Measurements from ENCODE around the gene SHC2.
"Not testable (repeated sequence)": the region's sequence is repeated elsewhere in the genome, so short reads cannot be mapped to it uniquely, and the experiment has no call there.

SHC2 gene

DNA sequence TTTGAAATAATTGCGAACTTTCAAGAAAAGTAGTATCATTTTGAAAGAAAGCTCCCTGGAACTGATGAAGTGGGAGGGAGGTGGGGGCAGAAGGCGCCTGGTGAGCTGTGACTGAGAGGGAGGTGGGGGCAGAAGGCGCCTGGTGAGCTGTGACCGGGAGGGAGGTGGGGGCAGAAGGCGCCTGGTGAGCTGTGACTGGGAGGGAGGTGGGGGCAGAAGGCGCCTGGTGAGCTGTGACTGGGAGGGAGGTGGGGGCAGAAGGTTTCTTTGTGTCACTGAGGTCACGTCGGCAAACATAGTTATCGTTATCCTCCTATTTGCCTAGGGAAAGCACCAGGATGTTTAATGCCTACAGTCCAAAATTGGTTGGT lies 76.0 kb downstream of the SHC2 start:
- DNase-seq (ENCODE audit: low spot score) = no peak
- in situ Hi-C loops (cut with MboI; ENCODE audit: low pct_unique_long_range_greater_than_20kb, low sequenced_read_pairs, unreplicated experiment) = no loop called here
- TF ChIP-seq, protein P1, sequence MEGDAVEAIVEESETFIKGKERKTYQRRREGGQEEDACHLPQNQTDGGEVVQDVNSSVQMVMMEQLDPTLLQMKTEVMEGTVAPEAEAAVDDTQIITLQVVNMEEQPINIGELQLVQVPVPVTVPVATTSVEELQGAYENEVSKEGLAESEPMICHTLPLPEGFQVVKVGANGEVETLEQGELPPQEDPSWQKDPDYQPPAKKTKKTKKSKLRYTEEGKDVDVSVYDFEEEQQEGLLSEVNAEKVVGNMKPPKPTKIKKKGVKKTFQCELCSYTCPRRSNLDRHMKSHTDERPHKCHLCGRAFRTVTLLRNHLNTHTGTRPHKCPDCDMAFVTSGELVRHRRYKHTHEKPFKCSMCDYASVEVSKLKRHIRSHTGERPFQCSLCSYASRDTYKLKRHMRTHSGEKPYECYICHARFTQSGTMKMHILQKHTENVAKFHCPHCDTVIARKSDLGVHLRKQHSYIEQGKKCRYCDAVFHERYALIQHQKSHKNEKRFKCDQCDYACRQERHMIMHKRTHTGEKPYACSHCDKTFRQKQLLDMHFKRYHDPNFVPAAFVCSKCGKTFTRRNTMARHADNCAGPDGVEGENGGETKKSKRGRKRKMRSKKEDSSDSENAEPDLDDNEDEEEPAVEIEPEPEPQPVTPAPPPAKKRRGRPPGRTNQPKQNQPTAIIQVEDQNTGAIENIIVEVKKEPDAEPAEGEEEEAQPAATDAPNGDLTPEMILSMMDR (IDR thresholded peaks at IDR 0.05; ENCODE audit: extremely low read depth, insufficient read depth, missing control alignments) = no peak

DNA sequence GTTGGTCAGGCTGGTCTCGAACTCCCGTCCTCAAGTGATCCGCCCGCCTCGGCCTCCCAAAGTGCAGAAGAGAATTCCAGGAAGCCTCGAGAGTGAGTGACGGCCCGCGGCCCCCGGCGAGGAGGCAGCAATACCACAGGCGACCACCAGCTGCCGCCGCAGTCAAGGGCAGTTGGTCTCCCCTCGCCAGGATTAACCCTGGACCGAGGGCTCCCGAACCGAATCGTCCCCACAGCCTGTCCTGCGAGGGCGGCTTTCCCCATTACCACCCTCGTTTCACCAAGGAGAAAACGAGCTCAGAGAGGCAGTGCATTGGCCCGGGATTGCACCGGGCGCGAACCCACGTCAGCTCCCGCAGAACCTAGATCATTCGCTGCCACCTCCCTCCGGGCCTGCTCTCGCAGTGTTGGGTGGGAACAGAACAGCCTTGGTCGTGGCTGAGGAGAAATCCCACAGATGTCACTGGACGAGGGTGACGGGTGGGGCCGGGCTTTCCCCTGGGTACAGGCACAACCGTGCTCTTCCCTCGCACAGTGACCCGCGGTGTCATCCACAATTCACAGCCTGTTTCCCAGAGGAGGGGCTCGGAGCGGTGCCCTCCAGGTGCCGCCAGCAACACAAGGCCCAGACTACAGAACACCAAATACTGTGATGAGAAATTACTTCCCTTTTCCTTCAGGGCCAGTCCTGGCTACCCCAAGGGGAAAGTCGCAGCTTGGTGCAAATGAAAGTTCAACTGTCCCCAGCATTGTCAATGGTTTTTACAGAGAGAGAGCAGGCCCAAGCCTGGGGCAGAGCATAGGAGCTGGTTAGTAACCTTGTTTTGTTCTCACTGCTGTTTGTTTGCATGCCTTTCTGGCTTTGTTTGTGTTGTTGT lies 76.7 kb downstream of the SHC2 start:
- in situ Hi-C loops (cut with MboI; ENCODE audit: low pct_unique_long_range_greater_than_20kb, low sequenced_read_pairs, unreplicated experiment) = no loop called here
- DNase-seq (ENCODE audit: low spot score) = no peak

DNA sequence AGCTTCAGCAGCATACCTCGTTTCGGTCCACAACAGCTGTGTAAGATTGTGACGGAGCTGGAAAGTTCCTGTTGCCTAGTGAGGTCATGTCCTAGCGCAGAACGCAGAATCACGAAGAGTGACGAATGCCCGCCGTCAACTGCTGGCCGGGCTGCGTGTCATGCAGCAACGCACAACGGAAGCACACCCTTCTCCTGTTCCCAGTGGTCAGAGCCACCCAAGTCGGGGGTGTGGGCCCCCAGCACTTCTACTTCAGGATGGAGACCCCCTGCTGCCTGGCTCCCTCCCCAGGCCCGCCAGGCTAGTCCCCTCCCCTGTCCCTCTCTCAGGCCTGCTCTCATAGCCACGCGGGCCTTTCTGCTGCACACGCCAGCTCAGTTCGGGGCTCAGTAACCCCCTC lies 77.8 kb downstream of the SHC2 start:
- DNase-seq (ENCODE audit: low spot score) = no peak
- in situ Hi-C loops (cut with MboI; ENCODE audit: low pct_unique_long_range_greater_than_20kb, low sequenced_read_pairs, unreplicated experiment) = no loop called here
- TF ChIP-seq, protein P1 (IDR thresholded peaks at IDR 0.05; ENCODE audit: extremely low read depth, insufficient read depth, missing control alignments) = no peak

More for the DNA sequence above, 76.7 kb downstream of the SHC2 start:
- TF ChIP-seq, protein P1 (IDR thresholded peaks at IDR 0.05; ENCODE audit: extremely low read depth, insufficient read depth, missing control alignments) = peak; percentile 30

DNA sequence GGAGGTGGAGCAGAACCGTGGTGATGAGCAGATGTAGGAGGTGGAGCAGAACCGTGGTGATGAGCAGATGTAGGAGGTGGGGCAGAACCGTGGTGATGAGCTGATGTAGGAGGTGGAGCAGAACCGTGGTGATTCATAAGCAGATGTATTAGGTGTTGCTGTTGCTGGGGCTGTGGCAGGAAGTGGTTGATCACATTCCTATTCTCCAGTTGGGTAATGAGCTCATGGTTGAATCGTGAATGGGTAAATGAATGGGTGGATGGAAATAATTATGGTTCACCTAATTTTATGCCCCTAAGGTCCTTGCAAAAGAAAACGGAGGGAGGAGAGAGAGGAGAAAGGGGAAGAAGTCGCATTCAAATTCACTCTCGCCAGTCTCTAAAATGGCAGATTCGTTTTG lies 78.3 kb downstream of the SHC2 start:
- in situ Hi-C loops (cut with MboI; ENCODE audit: low pct_unique_long_range_greater_than_20kb, low sequenced_read_pairs, unreplicated experiment); DNase-seq (ENCODE audit: low spot score): not testable (repeated sequence)

DNA sequence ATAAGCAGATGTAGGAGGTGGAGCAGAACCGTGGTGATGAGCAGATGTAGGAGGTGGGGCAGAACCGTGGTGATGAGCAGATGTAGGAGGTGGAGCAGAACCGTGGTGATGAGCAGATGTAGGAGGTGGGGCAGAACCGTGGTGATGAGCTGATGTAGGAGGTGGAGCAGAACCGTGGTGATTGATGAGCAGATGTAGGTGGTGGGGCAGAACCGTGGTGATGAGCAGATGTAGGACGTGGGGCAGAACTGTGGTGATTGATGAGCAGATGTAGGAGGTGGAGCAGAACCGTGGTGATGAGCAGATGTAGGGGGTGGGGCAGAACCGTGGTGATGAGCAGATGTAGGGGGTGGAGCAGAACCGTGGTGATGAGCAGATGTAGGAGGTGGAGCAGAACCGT lies 78.9 kb downstream of the SHC2 start:
- DNase-seq (ENCODE audit: low spot score); in situ Hi-C loops (cut with MboI; ENCODE audit: low pct_unique_long_range_greater_than_20kb, low sequenced_read_pairs, unreplicated experiment): not testable (repeated sequence)

DNA sequence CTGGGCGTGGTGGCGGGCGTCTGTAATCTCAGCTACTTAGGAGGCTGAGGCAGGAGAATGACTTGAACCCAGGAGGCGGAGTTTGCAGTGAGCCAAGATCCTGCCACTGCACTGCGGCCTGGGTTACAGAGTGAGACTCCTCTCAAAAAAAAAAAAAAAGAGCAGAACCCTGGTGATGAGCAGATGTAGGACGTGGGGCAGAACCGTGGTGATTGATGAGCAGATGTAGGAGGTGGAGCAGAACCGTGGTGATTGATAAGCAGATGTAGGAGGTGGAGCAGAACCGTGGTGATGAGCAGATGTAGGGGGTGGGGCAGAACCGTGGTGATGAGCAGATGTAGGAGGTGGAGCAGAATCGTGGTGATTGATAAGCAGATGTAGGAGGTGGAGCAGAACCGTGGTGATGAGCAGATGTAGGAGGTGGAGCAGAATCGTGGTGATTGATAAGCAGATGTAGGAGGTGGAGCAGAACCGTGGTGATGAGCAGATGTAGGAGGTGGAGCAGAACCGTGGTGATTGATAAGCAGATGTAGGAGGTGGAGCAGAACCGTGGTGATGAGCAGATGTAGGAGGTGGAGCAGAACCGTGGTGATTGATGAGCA lies 80.1 kb downstream of the SHC2 start:
- DNase-seq (ENCODE audit: low spot score); in situ Hi-C loops (cut with MboI; ENCODE audit: low pct_unique_long_range_greater_than_20kb, low sequenced_read_pairs, unreplicated experiment): not testable (repeated sequence)

DNA sequence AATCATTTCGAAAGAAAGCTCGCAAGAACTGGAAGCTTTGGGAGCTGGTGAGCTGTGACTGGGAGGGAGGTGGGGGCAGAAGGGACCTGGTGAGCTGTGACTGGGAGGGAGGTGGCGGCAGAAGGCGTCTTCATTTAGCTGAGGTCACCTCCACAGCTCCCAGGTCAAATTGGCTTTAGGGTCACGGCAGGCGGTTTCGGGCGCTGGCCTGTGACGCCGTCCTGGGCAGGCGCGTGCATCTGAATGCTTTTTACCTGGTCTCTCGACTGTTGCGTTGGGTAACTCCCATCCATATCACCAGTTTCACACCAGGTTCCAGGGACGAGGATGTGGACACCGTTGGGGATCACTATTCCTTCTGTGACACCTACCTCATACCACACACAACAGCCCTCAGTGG lies 81.0 kb downstream of the SHC2 start:
- no peak for DNase-seq (ENCODE audit: low spot score)
- TF ChIP-seq, protein P1 (IDR thresholded peaks at IDR 0.05; ENCODE audit: extremely low read depth, insufficient read depth, missing control alignments) = no peak
- in situ Hi-C loops (cut with MboI; ENCODE audit: low pct_unique_long_range_greater_than_20kb, low sequenced_read_pairs, unreplicated experiment) = no loop called here

DNA sequence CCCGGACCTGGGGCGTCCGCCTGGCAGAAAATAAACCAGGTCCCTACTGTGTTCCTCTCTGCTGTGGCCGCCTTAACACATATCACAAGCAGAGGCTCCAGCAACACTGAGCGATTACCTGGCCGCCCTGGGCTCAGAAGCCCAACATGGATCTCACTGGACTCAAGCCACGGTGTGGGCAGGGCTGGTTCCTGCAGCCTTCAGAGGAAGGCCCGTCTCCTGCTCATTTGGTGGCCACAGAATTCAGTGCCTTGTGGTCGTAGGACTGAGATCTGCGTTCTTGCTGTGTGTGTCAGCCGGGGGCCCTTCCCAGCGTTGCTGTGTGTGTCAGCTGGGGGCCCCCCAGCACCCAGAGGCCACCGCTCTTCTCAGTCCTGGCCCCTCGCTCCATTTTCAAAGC lies 82.1 kb downstream of the SHC2 start:
- TF ChIP-seq, protein P1 (IDR thresholded peaks at IDR 0.05; ENCODE audit: extremely low read depth, insufficient read depth, missing control alignments) = no peak
- in situ Hi-C loops (cut with MboI; ENCODE audit: low pct_unique_long_range_greater_than_20kb, low sequenced_read_pairs, unreplicated experiment) = no loop called here
- DNase-seq (ENCODE audit: low spot score) = no peak

All from GM13977 (cell line).